ENCODE measurements around the gene IL4.
A peak's percentile ranks its signal among the peaks of the same experiment; 100 is the strongest.

GRCh38 chr5:132714456-132715307 lies 40.9 kb downstream of the IL4 start:
- TF ChIP-seq CTCF (conservative IDR thresholded peaks at IDR 0.05 in 1 of 2, IDR thresholded peaks at IDR 0.05 in 1 of 2; ENCODE audit: extremely low read depth in 1 of 2, insufficient read depth in 1 of 2, low read depth in 1 of 2, low read length in 2 of 2) (peak; percentile 30 to 42), EZH2 (IDR thresholded peaks at IDR 0.05; ENCODE audit: borderline replicate concordance, low read length) (no peak)

All from mammary epithelial cell (primary cell).